HepG2 (cell line): ENCODE data around the gene SLC10A2. TPM values are rescaled to one million over a fixed set of nuclear protein-coding genes. Genes with fewer than 3 reads are reported as not detected.

Experiments
- ATAC-seq: fragments of 200-7000 bp; cut with Tn5 transposase; 3 replicates; pipeline ENCODE4 v1.9.1; 2020; ENCODE audit warnings: mild to moderate bottlenecking, moderate library complexity
- BruUV-seq: library from RNA; stranded (reverse); fragments of 400-500 nt; replicated peaks from 2 replicates; lab custom pipeline; 2021; lab: Mats Ljungman, UMichigan
- CTCF ChIA-PET: fragments of 300-600 bp; formaldehyde crosslinking; extraction: SDS; loops from one replicate; lab custom pipeline; 2021; ENCODE audit warnings: low total read pairs, inconsistent platforms, low intra/inter-chr PET ratio; lab: Yijun Ruan, JAX
- POLR2A ChIA-PET: fragments of 350-600 bp; sonication (Branson Sonifier 250); formaldehyde crosslinking; loops from one replicate; lab custom pipeline; 2020; ENCODE audit warnings: antibody characterized with exemption, inconsistent platforms; lab: Yijun Ruan, JAX
- DNase-seq: peaks from one replicate; pipeline ENCODE4 v3.0.0-alpha.2; 2015; ENCODE audit warnings: low spot score
- FAIRE-seq: peaks from 3 replicates; lab custom pipeline; 2011; peaks lifted over from hg19 to GRCh38; lab: Jason Lieb, UNC
- H2AFZ ChIP-seq: one replicate; pipeline ENCODE4 v1.6.1; 2011; ENCODE audit warnings: low read length, inconsistent platforms
- H3K27ac ChIP-seq: fragments of 300-600 bp; 3 replicates; pipeline ENCODE4 v1.8.0; 2011; ENCODE audit warnings: mixed run types, mild to moderate bottlenecking, mixed read lengths, low read length, inconsistent platforms; ENCODE audit not compliant: insufficient read depth; ENCODE audit errors: extremely low read length
- H3K27me3 ChIP-seq, 2 experiments: fragments of 200-600 bp in 1 of 2; 2 replicates in 1 of 2; 3 replicates in 1 of 2; pipeline versions ENCODE4 v1.6.0 to v1.8.0; 2011; ENCODE audit warnings: low read length in 2 of 2, mild to moderate bottlenecking in 2 of 2, moderate library complexity in 2 of 2, inconsistent platforms in 1 of 2; ENCODE audit not compliant: insufficient read depth in 2 of 2, control insufficient read depth in 1 of 2
- H3K36me3 ChIP-seq, 2 experiments: fragments of 200-600 bp in 1 of 2; replicated peaks in 1 of 2; 2 replicates in 1 of 2; 3 replicates in 1 of 2; pipeline versions ENCODE4 v1.5.1 to v1.8.0; 2011; ENCODE audit warnings: low read length in 2 of 2, inconsistent platforms in 1 of 2; ENCODE audit not compliant: insufficient read depth in 2 of 2, control insufficient read depth in 1 of 2
- H3K4me1 ChIP-seq: 2 replicates; pipeline ENCODE4 v1.5.1; 2012; ENCODE audit warnings: low read length, inconsistent platforms; ENCODE audit not compliant: insufficient read depth
- H3K4me2 ChIP-seq: 2 replicates; pipeline ENCODE4 v1.6.0; 2011; ENCODE audit warnings: low read depth, low read length, inconsistent platforms
- H3K4me3 ChIP-seq, 3 experiments: fragments of 200-600 bp in 1 of 3; sonication (generic), shearing (Covaris generic) in 1 of 3; replicated peaks in 1 of 3; 2 replicates each; pipeline ENCODE4 v1.5.1; 2011 to 2016; ENCODE audit warnings: low read length in 3 of 3, inconsistent platforms in 2 of 3, low read depth in 2 of 3, mild to moderate bottlenecking in 2 of 3, control low read depth in 1 of 3, mixed read lengths in 1 of 3; ENCODE audit not compliant: insufficient read depth in 1 of 3
- H3K79me2 ChIP-seq: one replicate; pipeline ENCODE4 v1.6.1; 2011; ENCODE audit warnings: low read length, inconsistent platforms; ENCODE audit not compliant: insufficient read depth
- H3K9ac ChIP-seq: 2 replicates; pipeline ENCODE4 v1.6.0; 2011; ENCODE audit warnings: mild to moderate bottlenecking, low read depth, low read length, inconsistent platforms; ENCODE audit not compliant: insufficient read depth
- H3K9me3 ChIP-seq: 2 replicates; pipeline ENCODE4 v1.5.1; 2012; ENCODE audit warnings: mild to moderate bottlenecking, low read length
- H4K20me1 ChIP-seq: 2 replicates; pipeline ENCODE4 v1.6.0; 2011; ENCODE audit warnings: inconsistent platforms, mild to moderate bottlenecking, low read length, moderate library complexity; ENCODE audit not compliant: insufficient read depth
- DPF2 ChIP-seq: sonication (generic); formaldehyde crosslinking; IDR thresholded peaks from 2 replicates; pipeline ENCODE4 v1.4.0; 2020; ENCODE audit warnings: mild to moderate bottlenecking, low read depth, missing genetic modification reagents, borderline replicate concordance
- FIP1L1 ChIP-seq: fragments of 200-400 bp; formaldehyde crosslinking; IDR thresholded peaks from 2 replicates; pipeline ENCODE4 v1.6.1; 2018; ENCODE audit warnings: low read depth, mild to moderate bottlenecking, low read length, moderate library complexity, borderline replicate concordance; ENCODE audit not compliant: insufficient read depth
- FOXM1 ChIP-seq: sonication (generic); formaldehyde crosslinking; IDR thresholded peaks from 2 replicates; pipeline ENCODE4 v1.5.0; 2020; ENCODE audit warnings: missing genetic modification reagents
- FOXO4 ChIP-seq: sonication (generic); formaldehyde crosslinking; conservative IDR thresholded peaks from 2 replicates; pipeline ENCODE4 v1.8.1; 2023; ENCODE audit warnings: missing genetic modification reagents
- GZF1 ChIP-seq: sonication (generic); formaldehyde crosslinking; IDR thresholded peaks from 2 replicates; pipeline ENCODE4 v1.5.1; 2020; ENCODE audit warnings: mild to moderate bottlenecking, missing genetic modification reagents
- MLLT10 ChIP-seq: sonication (generic); formaldehyde crosslinking; IDR thresholded peaks from 2 replicates; pipeline ENCODE4 v1.4.0; 2020; ENCODE audit warnings: missing genetic modification reagents
- MYC ChIP-seq: sonication (generic); formaldehyde crosslinking; IDR thresholded peaks from 2 replicates; pipeline ENCODE4 v1.9.0; 2021; ENCODE audit warnings: missing genetic modification reagents, borderline replicate concordance
- MZF1 ChIP-seq: sonication (generic); formaldehyde crosslinking; IDR thresholded peaks from 2 replicates; pipeline ENCODE4 v1.8.1; 2023; ENCODE audit warnings: mild to moderate bottlenecking, missing genetic modification reagents, borderline replicate concordance
- NRL ChIP-seq: sonication (generic); formaldehyde crosslinking; IDR thresholded peaks from 2 replicates; pipeline ENCODE4 v1.5.0; 2020; ENCODE audit warnings: missing genetic modification reagents, mild to moderate bottlenecking, moderate library complexity, borderline replicate concordance
- PAX8 ChIP-seq: sonication (generic); formaldehyde crosslinking; IDR thresholded peaks from 2 replicates; pipeline ENCODE4 v1.8.0; 2022; ENCODE audit warnings: mild to moderate bottlenecking, missing genetic modification reagents, borderline replicate concordance
- PHF20 ChIP-seq: sonication (generic); formaldehyde crosslinking; IDR thresholded peaks from 2 replicates; pipeline ENCODE4 v1.5.0; 2020; ENCODE audit warnings: mild to moderate bottlenecking, missing genetic modification reagents
- RXRB ChIP-seq: IDR thresholded peaks from 2 replicates; pipeline ENCODE4 v1.6.1; 2016; ENCODE audit warnings: borderline replicate concordance, missing genetic modification reagents, missing compliant biosample characterization
- SMARCE1 ChIP-seq: fragments of 450-650 bp; IDR thresholded peaks from 2 replicates; pipeline ENCODE4 v1.6.1; 2017; ENCODE audit warnings: borderline replicate concordance
- SOX5 ChIP-seq: IDR thresholded peaks from 2 replicates; pipeline ENCODE4 v1.6.1; 2016; ENCODE audit warnings: borderline replicate concordance
- SP2 ChIP-seq: sonication (generic); formaldehyde crosslinking; IDR thresholded peaks from 2 replicates; pipeline ENCODE4 v1.5.1; 2020; ENCODE audit warnings: mild to moderate bottlenecking, missing genetic modification reagents
- SYNCRIP ChIP-seq: fragments of 200-400 bp; formaldehyde crosslinking; IDR thresholded peaks from 2 replicates; pipeline ENCODE4 v1.6.1; 2018; ENCODE audit warnings: mild to moderate bottlenecking, low read depth, low read length; ENCODE audit not compliant: insufficient read depth
- TGIF2 ChIP-seq: IDR thresholded peaks from 2 replicates; pipeline ENCODE4 v1.6.1; 2016; ENCODE audit warnings: control low read depth, missing compliant biosample characterization
- TRIM24 ChIP-seq: sonication (generic); formaldehyde crosslinking; IDR thresholded peaks from 2 replicates; pipeline ENCODE4 v1.8.0; 2022; ENCODE audit warnings: mild to moderate bottlenecking, missing genetic modification reagents
- ZBTB1 ChIP-seq: sonication (generic); formaldehyde crosslinking; IDR thresholded peaks from 2 replicates; pipeline ENCODE4 v1.4.0; 2020; ENCODE audit warnings: missing genetic modification reagents, borderline replicate concordance
- ZBTB21 ChIP-seq: sonication (generic); formaldehyde crosslinking; IDR thresholded peaks from 2 replicates; pipeline ENCODE4 v1.4.0; 2020; ENCODE audit warnings: missing genetic modification reagents
- ZNF101 ChIP-seq: sonication (generic); formaldehyde crosslinking; IDR thresholded peaks from 2 replicates; pipeline ENCODE4 v1.4.0; 2020; ENCODE audit warnings: mild to moderate bottlenecking, low read depth, missing genetic modification reagents, borderline replicate concordance
- ZNF382 ChIP-seq: sonication (generic); formaldehyde crosslinking; IDR thresholded peaks from 2 replicates; pipeline ENCODE4 v1.5.0; 2020; ENCODE audit warnings: missing genetic modification reagents, mild to moderate bottlenecking, borderline replicate concordance
- ZNF570 ChIP-seq: sonication (generic); formaldehyde crosslinking; IDR thresholded peaks from 2 replicates; pipeline ENCODE4 v1.4.0; 2020; ENCODE audit warnings: mild to moderate bottlenecking, missing genetic modification reagents, borderline replicate concordance
- ZNF761 ChIP-seq: sonication (generic); formaldehyde crosslinking; conservative IDR thresholded peaks from 2 replicates; pipeline ENCODE4 v1.4.0; 2020; ENCODE audit warnings: mild to moderate bottlenecking, missing genetic modification reagents
- ZNF772 ChIP-seq: sonication (generic); formaldehyde crosslinking; IDR thresholded peaks from 2 replicates; pipeline ENCODE4 v1.5.0; 2020; ENCODE audit warnings: mild to moderate bottlenecking, missing genetic modification reagents
- ZNF773 ChIP-seq: sonication (generic); formaldehyde crosslinking; IDR thresholded peaks from 2 replicates; pipeline ENCODE4 v1.4.0; 2020; ENCODE audit warnings: missing genetic modification reagents, borderline replicate concordance
- WGBS: methylation state at CpG from one replicate; pipeline ENCODE4 v1.1.6; 2017; ENCODE audit warnings: low lambda C conversion rate; 5-methylcytosine and 5-hydroxymethylcytosine counted together
- in situ Hi-C: cut with HindIII; loops from 2 replicates; pipeline ENCODE4 v1.10.0; 2017; ENCODE audit warnings: low pct_unique_long_range_greater_than_20kb; ENCODE audit not compliant: extremely low pct_ligation_motif_present
- intact Hi-C: fragments of 100-400 bp; cut with micrococcal nuclease; formaldehyde crosslinking; loops from one replicate; pipeline ENCODE4 v1.10.0; 2022; ENCODE audit not compliant: unreplicated experiment
- polyA plus RNA-seq, 8 experiments: library from polyadenylated mRNA; depleted of rRNA in 3 of 8; stranded (reverse) in 7 of 8; unstranded in 1 of 8; fragments of >200 nt; fragmentation: Illumina TruSeq in 4 of 8; extraction: Trizol in 4 of 8; gene quantifications; 2 replicates each; pipeline versions ENCODE4 v1.2.1 to v1.2.3, GENCODE V29; 2011 to 2016; ENCODE audit warnings: low read depth in 4 of 8, missing spikeins in 1 of 8, mixed read lengths in 1 of 8; ENCODE audit not compliant: insufficient read depth in 1 of 8
- total RNA-seq, 5 experiments: library from RNA; depleted of rRNA; stranded (reverse); fragments of >200 nt; fragmentation: Illumina TruSeq; extraction: Trizol; gene quantifications; 2 replicates each; pipeline ENCODE4 v1.2.3, GENCODE V29; 2016; ENCODE audit warnings: low read depth in 1 of 5
- TF ChIP-seq, protein P1 (sequence below): sonication (generic); formaldehyde crosslinking; IDR thresholded peaks from 2 replicates; pipeline ENCODE4 v1.8.0; 2022; ENCODE audit warnings: missing genetic modification reagents, low read depth, mild to moderate bottlenecking, borderline replicate concordance

Gene SLC10A2
- total and polyA plus RNA-seq, 2 of the 13 experiments (the other 11 are each of a cell fraction or from before 2014, with no cell fraction given) = not detected

- CTCF ChIA-PET = no interaction called here
Measured at GRCh38 chr13:103022336-103022735, 43.9 kb downstream of the SLC10A2 start.

GRCh38 chr13:103018556-103018955, 47.7 kb downstream of the SLC10A2 start:
- ChIA-PET CTCF (no interaction called here), POLR2A (no interaction called here)
- no TSS peak for BruUV-seq
- no peak for TF ChIP-seq ZNF773 (CRISPR knock-in tag)
- no peak for TF ChIP-seq SP2 (CRISPR knock-in tag)
- TF ChIP-seq FOXO4 (CRISPR knock-in tag) = no peak
- TF ChIP-seq MYC (CRISPR knock-in tag) = no peak
- TF ChIP-seq SOX5 (CRISPR knock-in tag) = no peak
- no peak for TF ChIP-seq NRL (CRISPR knock-in tag)
- TF ChIP-seq ZBTB1 (CRISPR knock-in tag) = no peak
- no peak for TF ChIP-seq FIP1L1
- no peak for TF ChIP-seq DPF2 (CRISPR knock-in tag)
- TF ChIP-seq ZNF382 (CRISPR knock-in tag) = no peak
- no peak for TF ChIP-seq ZNF101
- TF ChIP-seq ZNF761 (CRISPR knock-in tag) = no peak
- no peak for TF ChIP-seq MZF1 (CRISPR knock-in tag)
- TF ChIP-seq FOXM1 = no peak

More at GRCh38 chr13:103022336-103022735, 43.9 kb downstream of the SLC10A2 start:
- no peaks in the 10 kb centered on the region for H3K36me3 ChIP-seq
- TF ChIP-seq ZNF772 (CRISPR knock-in tag) = no peak
- TF ChIP-seq ZBTB21 (CRISPR knock-in tag) = no peak
- no peak for TF ChIP-seq PHF20 (CRISPR knock-in tag)
- TF ChIP-seq TRIM24 = no peak
- TF ChIP-seq GZF1 (CRISPR knock-in tag) = no peak
- TF ChIP-seq TGIF2 (CRISPR knock-in tag) = no peak
- TF ChIP-seq, protein P1, sequence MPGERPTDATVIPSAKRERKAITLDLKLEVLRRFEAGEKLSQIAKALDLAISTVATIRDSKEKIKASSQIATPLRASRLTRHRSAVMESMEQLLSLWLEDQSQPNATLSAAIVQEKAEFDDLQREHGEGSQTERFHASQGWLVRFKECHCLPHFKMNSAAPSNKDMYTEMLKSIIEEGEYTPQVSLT (CRISPR knock-in tag) = no peak
- no peak for TF ChIP-seq SMARCE1
- TF ChIP-seq ZNF570 = no peak
- no peak for TF ChIP-seq SYNCRIP
- no peak for TF ChIP-seq RXRB (CRISPR knock-in tag)
- no peak for TF ChIP-seq MLLT10 (CRISPR knock-in tag)
- TF ChIP-seq PAX8 (CRISPR knock-in tag) = no peak
- POLR2A ChIA-PET = no interaction called here
- no peak overlapping the region for H2AFZ ChIP-seq
- H3K27ac ChIP-seq = no peak overlapping the region
- intact Hi-C loops = no loop called here
- no peak for DNase-seq
- no peaks in the 10 kb centered on the region for H3K27me3 ChIP-seq
- no peaks in the 10 kb centered on the region for H3K4me1 ChIP-seq
- peaks cover 17% of the 10 kb centered on the region; the same call in 1 of the 2 replicates for H3K9me3 ChIP-seq
- WGBS = 0% methylated on average over 3 of the region's 3 CpGs
- H3K79me2 ChIP-seq = no peaks in the 10 kb centered on the region
- no peak for ATAC-seq
- in situ Hi-C loops = no loop called here
- BruUV-seq = no TSS peak
- no peaks in the 10 kb centered on the region for H4K20me1 ChIP-seq
- H3K9ac ChIP-seq = no peak overlapping the region
- H3K4me2 ChIP-seq = no peak overlapping the region
- H3K4me3 ChIP-seq = no peak overlapping the region
- no peak for FAIRE-seq

More at GRCh38 chr13:103018556-103018955, 47.7 kb downstream of the SLC10A2 start:
- ATAC-seq = no peak
- no peak for FAIRE-seq
- Histone ChIP-seq H2AFZ (no peak overlapping the region), H3K9ac (no peak overlapping the region), H3K4me2 (no peak overlapping the region), H3K4me1 (no peaks in the 10 kb centered on the region), H3K79me2 (no peaks in the 10 kb centered on the region), H3K36me3 (no peaks in the 10 kb centered on the region), H3K9me3 (no peaks in the 10 kb centered on the region), H3K4me3 (no peak overlapping the region), H3K27ac (no peak overlapping the region), H4K20me1 (no peaks in the 10 kb centered on the region), H3K27me3 (no peaks in the 10 kb centered on the region)
- DNase-seq = no peak
- in situ Hi-C loops = no loop called here
- 0% methylated on average over 2 of the region's 2 CpGs for WGBS
- intact Hi-C loops = no loop called here
